ENCODE results near the gene PXMP4. TPM values are rescaled to one million over a fixed set of nuclear protein-coding genes. Genes with fewer than 3 reads are reported as not detected.
A peak's percentile ranks its signal among the peaks of the same experiment; 100 is the strongest.

The PXMP4 gene
- total and polyA plus RNA-seq, 9 of the 15 experiments (the other 6 are each of a cell fraction or from before 2014, with no cell fraction given) = 4.8 to 29.1 (median 6.8) TPM

- TF ChIP-seq ZNF740 (CRISPR knock-in tag; IDR thresholded peaks at IDR 0.05) (peak; percentile 38; the same call in 1 of the 2 replicates), ZNF740 (tag; IDR thresholded peaks at IDR 0.05) (peak in 1 of 2 experiments; percentile 83; a peak in 2 of 4 replicates), NCOA2 (IDR thresholded peaks at IDR 0.05; ENCODE audit: partially characterized antibody in 2 of 2) (no peak), CBX1 (IDR thresholded peaks at IDR 0.05; ENCODE audit: low read depth) (peak; percentile 78), ZFPM2 (CRISPR knock-in tag; IDR thresholded peaks at IDR 0.05) (no peak), ZBTB11 (CRISPR knock-in tag; IDR thresholded peaks at IDR 0.05) (peak in 1 of 3 experiments; percentile 70; a peak in 2 of 6 replicates), AFF4 (CRISPR knock-in tag; IDR thresholded peaks at IDR 0.05) (0 out of 2 replicates have a peak, but pooled peaks have one; percentile 43), NFIC (IDR thresholded peaks at IDR 0.05) (peak; percentile 40; the same call in 1 of the 2 replicates), ZNF197 (CRISPR knock-in tag; IDR thresholded peaks at IDR 0.05; ENCODE audit: low read depth) (peak; percentile 82; the same call in 1 of the 2 replicates), CREM (IDR thresholded peaks at IDR 0.05; ENCODE audit: low read depth) (peak; percentile 54; the same call in 1 of the 2 replicates), ZNF212 (CRISPR knock-in tag; IDR thresholded peaks at IDR 0.05) (no peak), ADNP (tag; IDR thresholded peaks at IDR 0.05) (peak; percentile 92), ZBTB8A (IDR thresholded peaks at IDR 0.05; ENCODE audit: partially characterized antibody) (no peak), KLF13 (tag; IDR thresholded peaks at IDR 0.05; ENCODE audit: borderline replicate concordance, low read depth) (0 out of 2 replicates have a peak, but pooled peaks have one; percentile 57), ZNF395 (CRISPR knock-in tag; IDR thresholded peaks at IDR 0.05) (peak; percentile 91)
These were observed 12.3 kb upstream of the PXMP4 start (continued) for GRCh38 chr20:33732166-33732970.
